GM23338 (cell line): ENCODE measurements around the gene ARL4D. TPM values are rescaled to one million over a fixed set of nuclear protein-coding genes. Genes with fewer than 3 reads are reported as not detected.

Experiments
- ATAC-seq: fragments of 200-7000 bp; cut with Tn5 transposase; 3 replicates; pipeline ENCODE4 v1.9.1; 2020
- DNase-seq: peaks from one replicate; pipeline ENCODE4 v3.0.0-alpha.2; 2015; ENCODE audit warnings: low spot score
- H2AFZ ChIP-seq: fragments of 200-600 bp; sonication (generic); 2 replicates; pipeline ENCODE4 v1.8.0; 2016; ENCODE audit warnings: antibody characterized with exemption, mild to moderate bottlenecking, moderate library complexity
- H3F3A ChIP-seq: fragments of 200-600 bp; sonication (generic); replicated peaks from 2 replicates; pipeline ENCODE4 v1.8.0; 2017; ENCODE audit warnings: antibody characterized with exemption, mixed run types, low read depth
- H3K27ac ChIP-seq: fragments of 200-600 bp; sonication (generic); 2 replicates; pipeline ENCODE4 v1.6.1; 2016; ENCODE audit warnings: low read depth
- H3K27me3 ChIP-seq: fragments of 200-600 bp; sonication (generic); 2 replicates; pipeline ENCODE4 v1.8.0; 2016; ENCODE audit warnings: mild to moderate bottlenecking, mixed run types, moderate library complexity; ENCODE audit not compliant: insufficient read depth
- H3K36me3 ChIP-seq: fragments of 200-600 bp; sonication (generic); 2 replicates; pipeline ENCODE4 v1.8.0; 2016; ENCODE audit warnings: mild to moderate bottlenecking; ENCODE audit not compliant: insufficient read depth
- H3K4me1 ChIP-seq: fragments of 200-600 bp; sonication (generic); 2 replicates; pipeline ENCODE4 v1.8.0; 2016; ENCODE audit warnings: mild to moderate bottlenecking, moderate library complexity; ENCODE audit not compliant: insufficient read depth
- H3K4me2 ChIP-seq: fragments of 200-600 bp; sonication (generic); 2 replicates; pipeline ENCODE4 v1.7.1; 2017; ENCODE audit warnings: mixed run types
- H3K4me3 ChIP-seq: fragments of 200-600 bp; sonication (generic); 2 replicates; pipeline ENCODE4 v1.6.1; 2016; ENCODE audit warnings: mixed run types
- H3K79me2 ChIP-seq: fragments of 200-600 bp; sonication (generic); replicated peaks from 2 replicates; pipeline ENCODE4 v1.8.0; 2017; ENCODE audit warnings: mild to moderate bottlenecking; ENCODE audit not compliant: insufficient read depth
- H3K9me2 ChIP-seq: fragments of 200-600 bp; sonication (generic); 2 replicates; pipeline ENCODE4 v1.8.0; 2017; ENCODE audit not compliant: insufficient read depth
- H4K20me1 ChIP-seq: fragments of 200-600 bp; sonication (generic); replicated peaks from 2 replicates; pipeline ENCODE4 v1.8.0; 2017; ENCODE audit warnings: mild to moderate bottlenecking; ENCODE audit not compliant: insufficient read depth
- H3K27ac Mint-ChIP-seq: 2 replicates; pipeline ENCODE4 v1.8.0; 2020; ENCODE audit warnings: inconsistent platforms, mild to moderate bottlenecking, moderate library complexity, mixed read lengths
- H3K27me3 Mint-ChIP-seq: 3 replicates; pipeline ENCODE4 v1.8.0; 2022; ENCODE audit warnings: low read depth, mild to moderate bottlenecking, moderate library complexity, mixed read lengths, inconsistent platforms; ENCODE audit not compliant: insufficient read depth, poor library complexity
- H3K36me3 Mint-ChIP-seq: 3 replicates; pipeline ENCODE4 v1.8.0; 2021; ENCODE audit warnings: low read depth, mild to moderate bottlenecking, inconsistent platforms, moderate library complexity, mixed read lengths
- H3K4me1 Mint-ChIP-seq: 3 replicates; pipeline ENCODE4 v1.8.0; 2020; ENCODE audit warnings: mild to moderate bottlenecking, inconsistent platforms, mixed read lengths
- H3K4me3 Mint-ChIP-seq: 3 replicates; pipeline ENCODE4 v1.8.0; 2021; ENCODE audit warnings: moderate library complexity, mild to moderate bottlenecking, inconsistent platforms, mixed read lengths
- H3K9me3 Mint-ChIP-seq: 3 replicates; pipeline ENCODE4 v1.8.0; 2020; ENCODE audit warnings: moderate library complexity, mild to moderate bottlenecking, inconsistent platforms, mixed read lengths
- CREB1 ChIP-seq: fragments of 250-450 bp; sonication (Bioruptor Pico); IDR thresholded peaks from 2 replicates; pipeline ENCODE4 v1.5.0; 2020; ENCODE audit warnings: low read depth, mild to moderate bottlenecking, moderate library complexity
- EZH2 ChIP-seq: fragments of 200-600 bp; sonication (generic); IDR thresholded peaks from one replicate; pipeline ENCODE4 v1.8.0; 2017; ENCODE audit warnings: antibody characterized with exemption, mild to moderate bottlenecking, low read depth; ENCODE audit not compliant: unreplicated experiment
- EZH2phosphoT487 ChIP-seq: fragments of 200-600 bp; sonication (generic); IDR thresholded peaks from one replicate; pipeline ENCODE4 v1.8.1; 2018; ENCODE audit warnings: antibody characterized with exemption; ENCODE audit not compliant: unreplicated experiment
- JUNB ChIP-seq: IDR thresholded peaks from one replicate; pipeline ENCODE4 v1.6.1; 2016; ENCODE audit warnings: antibody characterized with exemption; ENCODE audit not compliant: unreplicated experiment
- NANOG ChIP-seq: IDR thresholded peaks from 2 replicates; pipeline ENCODE4 v1.6.1; 2016; ENCODE audit warnings: antibody characterized with exemption, borderline replicate concordance
- POLR2AphosphoS5 ChIP-seq: IDR thresholded peaks from 2 replicates; pipeline ENCODE4 v1.6.1; 2016; ENCODE audit warnings: antibody characterized with exemption, low read depth
- STAT1 ChIP-seq: IDR thresholded peaks from one replicate; pipeline ENCODE4 v1.6.1; 2016; ENCODE audit warnings: antibody characterized with exemption; ENCODE audit not compliant: unreplicated experiment
- ZNF114 ChIP-seq: fragments of 250-450 bp; sonication (Bioruptor Pico); IDR thresholded peaks from 2 replicates; pipeline ENCODE4 v1.5.0; 2020; ENCODE audit warnings: mild to moderate bottlenecking, moderate library complexity
- ZNF331 ChIP-seq: fragments of 250-450 bp; sonication (Bioruptor Pico); IDR thresholded peaks from 2 replicates; pipeline ENCODE4 v1.5.0; 2020; ENCODE audit warnings: low read depth, mild to moderate bottlenecking, moderate library complexity
- polyA plus RNA-seq: library from polyadenylated mRNA; unstranded; fragments of >200 nt; fragmentation: Nextera tagmentation; extraction: Ambion mirVana; gene quantifications from 2 replicates; pipeline ENCODE4 v1.2.1, GENCODE V29; 2016
- total RNA-seq: library from RNA; depleted of rRNA; stranded (reverse); fragments of >200 nt; shearing (Covaris generic); gene quantifications from 2 replicates; pipeline ENCODE4 v1.2.3, GENCODE V29; 2014
- TF ChIP-seq, protein P1 (sequence below): IDR thresholded peaks from 2 replicates; pipeline ENCODE4 v1.6.1; 2016; ENCODE audit warnings: antibody characterized with exemption
- TF ChIP-seq, protein P2 (sequence below), 2 experiments: fragments of 200-600 bp in 1 of 2; sonication (generic) in 1 of 2; conservative IDR thresholded peaks; 2 replicates each; pipeline versions ENCODE4 v1.5.1 to v1.6.1; 2016 to 2017; ENCODE audit warnings: antibody characterized with exemption in 2 of 2, low read depth in 2 of 2, mild to moderate bottlenecking in 2 of 2, moderate library complexity in 1 of 2
- TF ChIP-seq, protein P3 (sequence below): IDR thresholded peaks from one replicate; pipeline ENCODE4 v1.6.1; 2018; ENCODE audit warnings: antibody characterized with exemption; ENCODE audit not compliant: unreplicated experiment

Gene ARL4D
- total and polyA plus RNA-seq, 2 experiments from 2014 or later = 8.7 to 9.5 TPM

DNA sequence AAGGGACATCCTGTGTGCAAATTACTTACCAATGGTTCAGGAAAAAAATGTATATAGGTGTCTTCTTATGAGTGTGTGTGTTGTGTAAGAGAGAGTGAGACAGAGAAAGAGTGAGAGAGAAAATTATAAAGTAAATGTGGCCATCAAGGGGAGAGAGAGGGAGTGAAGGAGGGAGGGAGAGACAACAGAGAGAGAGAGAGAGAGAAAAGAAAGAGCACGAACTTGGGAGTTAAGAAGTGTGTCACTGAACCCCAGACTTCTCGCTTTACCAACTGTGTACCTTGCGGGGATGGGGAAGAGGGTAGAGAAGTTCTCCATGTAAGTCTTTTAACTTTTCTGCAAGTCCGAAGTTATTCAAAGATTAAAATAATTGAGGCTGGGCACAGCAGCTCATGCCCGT lies 28.8 kb upstream of the ARL4D start (continued):
- TF ChIP-seq, protein P1, sequence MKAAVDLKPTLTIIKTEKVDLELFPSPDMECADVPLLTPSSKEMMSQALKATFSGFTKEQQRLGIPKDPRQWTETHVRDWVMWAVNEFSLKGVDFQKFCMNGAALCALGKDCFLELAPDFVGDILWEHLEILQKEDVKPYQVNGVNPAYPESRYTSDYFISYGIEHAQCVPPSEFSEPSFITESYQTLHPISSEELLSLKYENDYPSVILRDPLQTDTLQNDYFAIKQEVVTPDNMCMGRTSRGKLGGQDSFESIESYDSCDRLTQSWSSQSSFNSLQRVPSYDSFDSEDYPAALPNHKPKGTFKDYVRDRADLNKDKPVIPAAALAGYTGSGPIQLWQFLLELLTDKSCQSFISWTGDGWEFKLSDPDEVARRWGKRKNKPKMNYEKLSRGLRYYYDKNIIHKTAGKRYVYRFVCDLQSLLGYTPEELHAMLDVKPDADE = no peak

DNA sequence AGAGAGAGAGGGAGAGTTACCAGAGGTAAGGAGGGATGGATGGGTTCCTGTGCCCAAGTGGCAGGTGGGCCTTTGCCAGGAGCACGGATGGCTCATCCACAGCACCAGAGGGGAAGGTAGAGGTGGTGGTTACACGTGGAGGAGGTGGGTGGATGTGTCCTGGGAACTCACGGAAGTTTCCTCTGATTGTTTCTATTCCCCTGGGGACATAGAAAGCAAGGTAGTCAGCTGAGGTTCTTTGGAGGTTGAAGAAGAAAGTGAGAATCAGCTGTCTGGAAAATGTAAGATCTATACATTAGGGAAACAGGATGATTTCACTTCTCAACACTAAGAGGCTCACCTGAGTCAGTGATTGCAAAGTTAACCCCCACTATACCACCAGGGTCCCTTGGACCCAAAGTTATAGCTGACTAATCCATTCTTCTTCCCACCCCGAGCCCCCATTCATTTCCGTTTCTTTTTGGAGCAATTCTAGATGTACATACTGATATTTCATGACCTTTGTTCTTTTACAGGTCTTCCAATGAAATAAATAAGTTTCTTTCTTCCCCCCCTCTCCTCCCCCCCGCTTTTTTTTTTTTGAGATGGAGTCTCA lies 27.5 kb upstream of the ARL4D start:
- H3K4me1 Mint-ChIP-seq = peaks cover 23% of the 10 kb centered on the region
- Histone ChIP-seq H3K27me3 (no peaks in the 10 kb centered on the region), H3K79me2 (no peaks in the 10 kb centered on the region), H3K4me3 (no peak overlapping the region), H3K27ac (no peak overlapping the region), H3F3A (peaks cover 25% of the 10 kb centered on the region; the same call in 1 of the 2 replicates), H3K9me2 (no peaks in the 10 kb centered on the region), H3K4me1 (peaks cover 19% of the 10 kb centered on the region), H3K4me2 (no peak overlapping the region), H3K36me3 (no peaks in the 10 kb centered on the region), H2AFZ (no peak overlapping the region), H4K20me1 (no peaks in the 10 kb centered on the region)
- H3K36me3 Mint-ChIP-seq = no peaks in the 10 kb centered on the region
- no peaks in the 10 kb centered on the region; the same call in 2 of the 3 replicates for H3K9me3 Mint-ChIP-seq
- H3K4me3 Mint-ChIP-seq = no peak overlapping the region
- ATAC-seq = no peak
- TF ChIP-seq, protein P2, sequence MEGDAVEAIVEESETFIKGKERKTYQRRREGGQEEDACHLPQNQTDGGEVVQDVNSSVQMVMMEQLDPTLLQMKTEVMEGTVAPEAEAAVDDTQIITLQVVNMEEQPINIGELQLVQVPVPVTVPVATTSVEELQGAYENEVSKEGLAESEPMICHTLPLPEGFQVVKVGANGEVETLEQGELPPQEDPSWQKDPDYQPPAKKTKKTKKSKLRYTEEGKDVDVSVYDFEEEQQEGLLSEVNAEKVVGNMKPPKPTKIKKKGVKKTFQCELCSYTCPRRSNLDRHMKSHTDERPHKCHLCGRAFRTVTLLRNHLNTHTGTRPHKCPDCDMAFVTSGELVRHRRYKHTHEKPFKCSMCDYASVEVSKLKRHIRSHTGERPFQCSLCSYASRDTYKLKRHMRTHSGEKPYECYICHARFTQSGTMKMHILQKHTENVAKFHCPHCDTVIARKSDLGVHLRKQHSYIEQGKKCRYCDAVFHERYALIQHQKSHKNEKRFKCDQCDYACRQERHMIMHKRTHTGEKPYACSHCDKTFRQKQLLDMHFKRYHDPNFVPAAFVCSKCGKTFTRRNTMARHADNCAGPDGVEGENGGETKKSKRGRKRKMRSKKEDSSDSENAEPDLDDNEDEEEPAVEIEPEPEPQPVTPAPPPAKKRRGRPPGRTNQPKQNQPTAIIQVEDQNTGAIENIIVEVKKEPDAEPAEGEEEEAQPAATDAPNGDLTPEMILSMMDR (conservative IDR thresholded peaks at IDR 0.05; ENCODE audit: low read depth in 2 of 2) = no peak
- TF ChIP-seq POLR2AphosphoS5 (no peak), NANOG (no peak)
- no peak overlapping the region for H3K27ac Mint-ChIP-seq
- DNase-seq = no peak
- peaks cover 16% of the 10 kb centered on the region for H3K27me3 Mint-ChIP-seq

DNA sequence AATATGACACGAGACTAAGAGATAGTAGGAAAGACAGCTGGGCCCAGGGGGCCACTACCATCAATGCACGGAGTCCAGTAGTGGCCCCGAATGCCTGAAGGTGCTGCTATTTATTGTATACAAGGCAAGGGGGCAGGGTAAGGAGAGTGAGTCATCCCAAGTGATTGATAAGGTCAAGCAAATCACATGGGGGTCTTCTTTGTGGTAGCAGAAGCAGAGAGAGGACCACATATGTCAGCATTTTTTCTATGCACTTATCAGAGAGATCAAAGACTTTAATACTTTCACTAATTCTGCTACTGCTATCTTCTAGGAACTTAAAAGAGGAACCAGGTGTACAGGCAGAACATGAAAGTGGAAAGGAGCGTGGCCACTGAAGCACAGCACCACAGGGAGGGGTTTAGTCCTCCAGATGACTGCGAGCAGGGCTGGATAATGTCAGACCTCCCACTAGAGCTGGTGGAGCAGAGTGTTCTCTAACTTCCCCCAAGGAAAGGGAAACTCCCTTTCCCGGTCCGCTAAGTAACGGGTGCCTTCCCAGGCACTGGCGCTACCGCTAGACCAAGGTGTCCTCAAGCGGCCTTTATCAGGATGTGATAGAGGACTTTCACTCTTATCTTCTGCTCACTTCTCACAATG lies 26.4 kb upstream of the ARL4D start:
- Mint-ChIP-seq H3K36me3 (0 out of 3 replicates have a peak, but pooled peaks cover 2% of the 10 kb centered on the region), H3K4me1 (peaks cover 14% of the 10 kb centered on the region), H3K4me3 (no peak overlapping the region), H3K27me3 (peaks cover 18% of the 10 kb centered on the region), H3K27ac (no peak overlapping the region), H3K9me3 (peaks cover 2% of the 10 kb centered on the region; the same call in 1 of the 3 replicates)
- Histone ChIP-seq H3K9me2 (no peaks in the 10 kb centered on the region), H3F3A (peaks cover 15% of the 10 kb centered on the region; the same call in 1 of the 2 replicates), H3K27ac (no peak overlapping the region), H4K20me1 (no peaks in the 10 kb centered on the region), H3K27me3 (no peaks in the 10 kb centered on the region), H3K36me3 (no peaks in the 10 kb centered on the region), H3K4me2 (no peak overlapping the region), H3K4me3 (no peak overlapping the region), H3K79me2 (no peaks in the 10 kb centered on the region), H3K4me1 (peaks cover 10% of the 10 kb centered on the region), H2AFZ (no peak overlapping the region)
- DNase-seq (no peak), ATAC-seq (no peak)
- TF ChIP-seq, protein P1 = no peak
- no peak for TF ChIP-seq STAT1
- TF ChIP-seq, protein P3, sequence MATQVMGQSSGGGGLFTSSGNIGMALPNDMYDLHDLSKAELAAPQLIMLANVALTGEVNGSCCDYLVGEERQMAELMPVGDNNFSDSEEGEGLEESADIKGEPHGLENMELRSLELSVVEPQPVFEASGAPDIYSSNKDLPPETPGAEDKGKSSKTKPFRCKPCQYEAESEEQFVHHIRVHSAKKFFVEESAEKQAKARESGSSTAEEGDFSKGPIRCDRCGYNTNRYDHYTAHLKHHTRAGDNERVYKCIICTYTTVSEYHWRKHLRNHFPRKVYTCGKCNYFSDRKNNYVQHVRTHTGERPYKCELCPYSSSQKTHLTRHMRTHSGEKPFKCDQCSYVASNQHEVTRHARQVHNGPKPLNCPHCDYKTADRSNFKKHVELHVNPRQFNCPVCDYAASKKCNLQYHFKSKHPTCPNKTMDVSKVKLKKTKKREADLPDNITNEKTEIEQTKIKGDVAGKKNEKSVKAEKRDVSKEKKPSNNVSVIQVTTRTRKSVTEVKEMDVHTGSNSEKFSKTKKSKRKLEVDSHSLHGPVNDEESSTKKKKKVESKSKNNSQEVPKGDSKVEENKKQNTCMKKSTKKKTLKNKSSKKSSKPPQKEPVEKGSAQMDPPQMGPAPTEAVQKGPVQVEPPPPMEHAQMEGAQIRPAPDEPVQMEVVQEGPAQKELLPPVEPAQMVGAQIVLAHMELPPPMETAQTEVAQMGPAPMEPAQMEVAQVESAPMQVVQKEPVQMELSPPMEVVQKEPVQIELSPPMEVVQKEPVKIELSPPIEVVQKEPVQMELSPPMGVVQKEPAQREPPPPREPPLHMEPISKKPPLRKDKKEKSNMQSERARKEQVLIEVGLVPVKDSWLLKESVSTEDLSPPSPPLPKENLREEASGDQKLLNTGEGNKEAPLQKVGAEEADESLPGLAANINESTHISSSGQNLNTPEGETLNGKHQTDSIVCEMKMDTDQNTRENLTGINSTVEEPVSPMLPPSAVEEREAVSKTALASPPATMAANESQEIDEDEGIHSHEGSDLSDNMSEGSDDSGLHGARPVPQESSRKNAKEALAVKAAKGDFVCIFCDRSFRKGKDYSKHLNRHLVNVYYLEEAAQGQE = no peak
- TF ChIP-seq POLR2AphosphoS5 = no peak
- no peak for TF ChIP-seq EZH2phosphoT487
- TF ChIP-seq CREB1 (CRISPR knock-in tag) = no peak
- no peak for TF ChIP-seq NANOG
- no peak for TF ChIP-seq ZNF114
- no peak for TF ChIP-seq ZNF331 (CRISPR knock-in tag)
- TF ChIP-seq JUNB = no peak
- TF ChIP-seq EZH2 = no peak
